Panc1 (cell line): ENCODE results near the gene OLFM3. TPM values are rescaled to one million over a fixed set of nuclear protein-coding genes. Genes with fewer than 3 reads are reported as not detected.

Source experiments
- ATAC-seq: fragments of 200-7000 bp; cut with Tn5 transposase; 2 replicates; pipeline ENCODE4 v1.9.1; 2020; ENCODE audit warnings: mild to moderate bottlenecking, moderate library complexity
- BruUV-seq: library from RNA; stranded (reverse); fragments of 400-500 nt; replicated peaks from 2 replicates; lab custom pipeline; 2021; lab: Mats Ljungman, UMichigan
- CTCF ChIA-PET: fragments of 300-600 bp; sonication (Branson Sonifier 250); formaldehyde crosslinking; loops from one replicate; lab custom pipeline; 2022; ENCODE audit warnings: antibody characterized with exemption; lab: Charles Lee
- POLR2A ChIA-PET: fragments of 300-600 bp; sonication (Branson Sonifier 250); formaldehyde crosslinking; loops from one replicate; lab custom pipeline; 2022; ENCODE audit warnings: antibody characterized with exemption; lab: Charles Lee
- DNase-seq: peaks from one replicate; pipeline ENCODE4 v3.0.0-alpha.2; 2010; ENCODE audit warnings: low read depth, low spot score
- H3K27ac ChIP-seq: 2 replicates; pipeline ENCODE4 v1.5.1; 2011; ENCODE audit warnings: mild to moderate bottlenecking, low read length, inconsistent platforms
- H3K27me3 ChIP-seq: fragments of 200-500 bp; sonication (Bioruptor generic); 2 replicates; pipeline ENCODE4 v1.6.0; 2014; ENCODE audit warnings: low read length, inconsistent platforms; ENCODE audit not compliant: control insufficient read depth, insufficient read depth
- H3K36me3 ChIP-seq: fragments of 200-500 bp; sonication (Bioruptor generic); 2 replicates; pipeline ENCODE4 v1.5.1; 2014; ENCODE audit warnings: inconsistent platforms, mild to moderate bottlenecking, low read length, moderate library complexity; ENCODE audit not compliant: control insufficient read depth, insufficient read depth
- H3K4me1 ChIP-seq: 2 replicates; pipeline ENCODE4 v1.5.1; 2011; ENCODE audit warnings: inconsistent platforms, mild to moderate bottlenecking, low read length, moderate library complexity; ENCODE audit not compliant: control insufficient read depth, insufficient read depth
- H3K4me3 ChIP-seq, 2 experiments: 2 replicates each; pipeline ENCODE4 v1.5.1; 2011 to 2012; ENCODE audit warnings: low read depth in 2 of 2, low read length in 2 of 2, mild to moderate bottlenecking in 2 of 2, inconsistent platforms in 1 of 2, moderate library complexity in 1 of 2
- H3K9me3 ChIP-seq: fragments of 200-500 bp; sonication (Bioruptor generic); 2 replicates; pipeline ENCODE4 v1.5.1; 2014; ENCODE audit warnings: low read depth, mild to moderate bottlenecking, inconsistent platforms, low read length, moderate library complexity; ENCODE audit not compliant: control insufficient read depth, insufficient read depth
- CTCF ChIP-seq: fragments of 450-650 bp; IDR thresholded peaks from 2 replicates; pipeline ENCODE4 v1.5.1; 2017; ENCODE audit warnings: mild to moderate bottlenecking
- POLR2AphosphoS5 ChIP-seq: IDR thresholded peaks from 2 replicates; pipeline ENCODE4 v1.6.1; 2012; ENCODE audit warnings: mild to moderate bottlenecking, low read depth, low read length, moderate library complexity
- REST ChIP-seq, 2 experiments: IDR thresholded peaks; 2 replicates each; pipeline ENCODE4 v1.6.1; 2011 to 2012; ENCODE audit warnings: low read depth in 2 of 2, control low read depth in 1 of 2, low read length in 1 of 2, mild to moderate bottlenecking in 1 of 2, moderate library complexity in 1 of 2; ENCODE audit not compliant: insufficient read depth in 1 of 2
- SIN3A ChIP-seq: IDR thresholded peaks from 2 replicates; pipeline ENCODE4 v1.6.1; 2012; ENCODE audit warnings: low read depth, mild to moderate bottlenecking, low read length, moderate library complexity, borderline replicate concordance; ENCODE audit not compliant: insufficient read depth
- TCF7L2 ChIP-seq: IDR thresholded peaks from 2 replicates; pipeline ENCODE4 v1.6.1; 2011; ENCODE audit warnings: mild to moderate bottlenecking, low read depth, low read length, inconsistent platforms
- in situ Hi-C: cut with HindIII; loops from 2 replicates; pipeline ENCODE4 v1.10.0; 2016; ENCODE audit warnings: low sequenced_read_pairs, low pct_unique_long_range_greater_than_20kb
- intact Hi-C: fragments of 100-400 bp; cut with micrococcal nuclease; formaldehyde crosslinking; loops from one replicate; pipeline ENCODE4 v1.10.0; 2022; ENCODE audit not compliant: unreplicated experiment
- total RNA-seq: library from RNA; stranded (reverse); gene quantifications from one replicate; pipeline ENCODE4 v1.2.1, GENCODE V29; 2021; ENCODE audit not compliant: unreplicated experiment

OLFM3 gene
- total RNA-seq, 1 experiment from 2014 or later: not detected

GRCh38 chr1:101781201-101781831 is 215.4 kb downstream of the OLFM3 start:
- no peak for DNase-seq
- no peak for ATAC-seq
- in situ Hi-C loops (no loop called here), intact Hi-C loops (no loop called here)
- TF ChIP-seq TCF7L2: no peak
- TF ChIP-seq REST (IDR thresholded peaks at IDR 0.05; ENCODE audit: insufficient read depth in 1 of 2, low read depth in 2 of 2, low read length in 1 of 2): no peak
- no peak for TF ChIP-seq POLR2AphosphoS5
- TF ChIP-seq CTCF: no peak
- TF ChIP-seq SIN3A: no peak
- no peaks in the 10 kb centered on the region for H3K27me3 ChIP-seq
- no TSS peak for BruUV-seq
- H3K27ac ChIP-seq: no peak overlapping the region
- CTCF ChIA-PET: no interaction called here
- H3K4me1 ChIP-seq: no peaks in the 10 kb centered on the region
- POLR2A ChIA-PET: no interaction called here
- no peaks in the 10 kb centered on the region for H3K9me3 ChIP-seq
- H3K36me3 ChIP-seq: no peaks in the 10 kb centered on the region
- no peak overlapping the region for H3K4me3 ChIP-seq

- Histone ChIP-seq H3K9me3 (no peaks in the 10 kb centered on the region), H3K4me1 (no peaks in the 10 kb centered on the region), H3K27ac (no peak overlapping the region), H3K36me3 (no peaks in the 10 kb centered on the region), H3K27me3 (no peaks in the 10 kb centered on the region), H3K4me3 (no peak overlapping the region)
- intact Hi-C loops (no loop called here), in situ Hi-C loops (no loop called here)
- no peak for DNase-seq
- TF ChIP-seq CTCF (peak; percentile 25), SIN3A (no peak)
- ChIA-PET CTCF (no interaction called here), POLR2A (no interaction called here)
- no peak for ATAC-seq
- BruUV-seq: no TSS peak
Observed at GRCh38 chr1:101769520-101769919, 227.2 kb downstream of the OLFM3 start.
